ENCODE measurements around the gene BNIP1.

The BNIP1 gene

GRCh38 chr5:173213236-173213933 lies 69.1 kb downstream of the BNIP1 start:
- DNase-seq = no peak
